Natural killer cell (primary cell): Measurements from ENCODE around the gene AMTN. TPM values are rescaled to one million over a fixed set of nuclear protein-coding genes. Genes with fewer than 3 reads are reported as not detected.

Source experiments
- ATAC-seq, 3 donors: fragments of 150-1000 bp in 2 of 3; fragments of 200-7000 bp in 1 of 3; cut with Tn5 transposase; 1 replicate in 1 of 3; 2 replicates in 2 of 3; pipeline ENCODE4 v1.10.0; 2021; ENCODE audit warnings: mild to moderate bottlenecking in 2 of 3, moderate library complexity in 2 of 3
- DNase-seq, 2 donors: peaks; one replicate each; pipeline versions ENCODE4 v3.0.0 to v3.0.0-alpha.2; 2013 to 2021; ENCODE audit warnings: mixed read lengths in 1 of 2
- H3K27ac ChIP-seq: one replicate; pipeline ENCODE4 v1.5.1; 2013; ENCODE audit warnings: mild to moderate bottlenecking, low read length
- H3K27me3 ChIP-seq: one replicate; pipeline ENCODE4 v1.6.1; 2013; ENCODE audit warnings: low read length; ENCODE audit not compliant: control insufficient read depth, insufficient read depth
- H3K36me3 ChIP-seq: one replicate; pipeline ENCODE4 v1.6.1; 2013; ENCODE audit warnings: low read length; ENCODE audit not compliant: control insufficient read depth, insufficient read depth
- H3K4me1 ChIP-seq: one replicate; pipeline ENCODE4 v1.6.1; 2013; ENCODE audit warnings: low read length; ENCODE audit not compliant: control insufficient read depth, insufficient read depth
- H3K4me3 ChIP-seq: one replicate; pipeline ENCODE4 v1.5.1; 2013; ENCODE audit warnings: low read length
- H3K9me3 ChIP-seq: one replicate; pipeline ENCODE4 v1.6.1; 2013; ENCODE audit warnings: low read length; ENCODE audit not compliant: control insufficient read depth, insufficient read depth
- H3K27ac Mint-ChIP-seq, 2 donors: one replicate each; pipeline ENCODE4 v1.8.0; 2022; ENCODE audit warnings: mild to moderate bottlenecking in 2 of 2, mixed read lengths in 2 of 2, moderate library complexity in 1 of 2
- H3K27me3 Mint-ChIP-seq, 2 donors: one replicate each; pipeline ENCODE4 v1.8.0; 2022; ENCODE audit warnings: low read depth in 2 of 2, mixed read lengths in 2 of 2
- H3K36me3 Mint-ChIP-seq: one replicate; pipeline ENCODE4 v1.8.0; 2022; ENCODE audit warnings: mixed read lengths
- H3K4me1 Mint-ChIP-seq, 2 donors: one replicate each; pipeline ENCODE4 v1.8.0; 2022; ENCODE audit warnings: mixed read lengths in 2 of 2
- H3K4me3 Mint-ChIP-seq: one replicate; pipeline ENCODE4 v1.8.0; 2022; ENCODE audit warnings: mild to moderate bottlenecking, moderate library complexity, mixed read lengths
- H3K9me3 Mint-ChIP-seq, 2 donors: one replicate each; pipeline ENCODE4 v1.8.0; 2022; ENCODE audit warnings: mixed read lengths in 2 of 2
- CTCF ChIP-seq: fragments of 200-600 bp; IDR thresholded peaks from one replicate; pipeline ENCODE4 v1.8.0; 2022; ENCODE audit warnings: antibody characterized with exemption
- WGBS: methylation state at CpG from one replicate; pipeline ENCODE4 v1.1.7; 2013; ENCODE audit warnings: missing lambda C conversion rate; ENCODE audit not compliant: insufficient coverage; 5-methylcytosine and 5-hydroxymethylcytosine counted together
- intact Hi-C: fragments of 100-400 bp; cut with micrococcal nuclease; formaldehyde crosslinking; loops from one replicate; pipeline ENCODE4 v1.14.2; 2022
- total RNA-seq, 4 donors: library from RNA; stranded (reverse); fragments of 120-200 nt in 1 of 4; gene quantifications; one replicate each; pipeline versions ENCODE4 v1.2.3 to v1.2.4, GENCODE V29; 2013 to 2022

Gene AMTN
- total RNA-seq, 3 donors from 2014 or later (not counting 1 experiment from before 2014, with no cell fraction given): not detected

DNA sequence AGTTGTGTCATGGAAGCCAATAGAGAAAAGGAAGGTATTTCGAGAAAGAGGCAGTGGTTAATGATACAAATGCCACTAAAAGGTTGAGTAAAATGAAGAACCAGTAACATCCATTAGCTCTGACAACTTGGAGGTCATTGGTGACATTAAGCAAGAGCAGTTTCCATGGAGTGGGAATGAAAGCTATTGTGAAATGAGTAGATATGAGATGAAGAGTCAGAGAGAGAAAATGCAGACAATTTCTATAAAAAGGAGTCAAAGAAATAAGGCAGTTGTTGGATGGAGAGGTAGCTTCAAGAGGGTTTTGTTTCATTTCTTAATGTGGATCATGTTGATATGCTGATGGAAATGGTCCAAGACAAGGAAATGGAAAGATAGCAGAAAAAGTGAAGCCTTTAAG, 9.6 kb upstream of the AMTN start:
- H3K4me1 ChIP-seq: no peaks in the 10 kb centered on the region
- Mint-ChIP-seq H3K4me1 (no peaks in the 10 kb centered on the region), H3K36me3 (no peaks in the 10 kb centered on the region), H3K27ac (no peak overlapping the region), H3K4me3 (no peak overlapping the region), H3K9me3 (no peaks in the 10 kb centered on the region), H3K27me3 (no peaks in the 10 kb centered on the region)
- DNase-seq: no peak
- WGBS: 59% methylated on average over 1 of the region's 1 CpG
- no peaks in the 10 kb centered on the region for H3K36me3 ChIP-seq
- H3K27me3 ChIP-seq: peaks cover 3% of the 10 kb centered on the region
- H3K27ac ChIP-seq: no peak overlapping the region
- intact Hi-C loops: no loop called here
- H3K4me3 ChIP-seq: no peak overlapping the region
- no peak for TF ChIP-seq CTCF
- H3K9me3 ChIP-seq: no peaks in the 10 kb centered on the region
- no peak for ATAC-seq

DNA sequence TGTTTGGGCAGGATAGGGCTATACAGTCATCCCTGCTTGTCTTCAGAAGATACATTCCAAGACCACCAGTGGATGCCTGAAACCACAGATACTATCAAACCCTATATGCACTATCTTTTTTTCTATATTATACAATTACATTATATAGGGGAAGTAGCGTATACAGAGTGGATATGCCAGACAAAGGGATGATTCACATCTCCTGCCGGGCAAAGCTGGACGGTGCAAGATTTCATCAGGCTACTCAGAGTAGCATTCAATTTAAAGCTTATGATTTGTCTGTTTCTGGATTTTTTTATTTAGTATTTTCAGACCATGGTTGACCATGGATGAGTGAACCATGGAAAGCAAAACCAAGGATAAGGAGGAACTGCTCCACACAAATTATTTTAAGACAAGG, 7.0 kb upstream of the AMTN start:
- Mint-ChIP-seq H3K9me3 (no peaks in the 10 kb centered on the region), H3K4me1 (no peaks in the 10 kb centered on the region), H3K4me3 (no peak overlapping the region), H3K36me3 (no peaks in the 10 kb centered on the region), H3K27ac (no peak overlapping the region), H3K27me3 (no peaks in the 10 kb centered on the region)
- Histone ChIP-seq H3K9me3 (no peaks in the 10 kb centered on the region), H3K4me1 (no peaks in the 10 kb centered on the region), H3K27ac (no peak overlapping the region), H3K27me3 (peaks cover 3% of the 10 kb centered on the region), H3K4me3 (no peak overlapping the region), H3K36me3 (no peaks in the 10 kb centered on the region)
- WGBS: 98% methylated on average over 3 of the region's 3 CpGs
- intact Hi-C loops: no loop called here
- ATAC-seq (no peak), DNase-seq (no peak)
- no peak for TF ChIP-seq CTCF

DNA sequence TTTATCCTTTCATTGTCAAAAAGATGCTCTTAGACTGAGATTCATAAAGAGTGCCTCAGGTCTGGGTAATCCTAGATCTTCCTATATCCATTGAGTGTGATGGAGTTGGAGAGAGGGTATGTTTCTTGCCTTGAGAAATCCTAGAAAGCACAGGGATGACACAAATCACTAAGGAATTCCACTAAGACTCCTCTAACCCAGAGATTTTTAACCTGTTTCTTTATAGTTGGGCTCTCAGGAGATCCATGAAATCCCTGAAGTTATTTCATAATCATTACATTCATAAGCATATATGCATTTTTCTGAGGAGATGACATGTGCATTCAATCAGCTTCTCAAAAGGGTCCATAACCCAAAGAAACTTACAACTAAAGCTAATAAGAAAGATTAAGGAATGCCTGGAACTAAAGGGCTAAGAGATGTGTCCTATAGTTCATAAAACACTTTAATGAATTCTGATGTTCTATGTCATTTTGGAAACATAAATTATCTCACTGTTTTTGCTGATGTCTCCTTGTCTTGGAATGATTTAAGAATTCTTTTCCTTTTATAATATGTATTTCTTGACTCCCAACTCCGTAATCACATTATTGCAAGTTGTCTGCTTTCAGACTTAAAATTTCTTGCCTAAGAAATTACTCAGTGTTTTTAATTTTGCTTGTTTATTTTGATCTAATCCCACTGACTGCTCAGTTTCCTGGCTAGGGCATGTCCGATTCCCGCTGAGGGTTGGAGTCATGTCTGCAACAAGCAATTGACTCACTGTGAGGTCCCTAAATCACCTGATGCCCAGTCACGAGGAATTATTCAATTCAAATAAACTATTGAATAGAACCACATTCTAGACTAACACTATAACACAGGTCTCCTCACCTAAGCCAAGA, 2.8 kb upstream of the AMTN start:
- Mint-ChIP-seq H3K27me3 (peaks cover 0 to 5% of the 10 kb centered on the region in 2 donors), H3K4me3 (no peak overlapping the region), H3K36me3 (no peaks in the 10 kb centered on the region), H3K4me1 (no peaks in the 10 kb centered on the region), H3K9me3 (peaks cover 0 to 2% of the 10 kb centered on the region in 2 donors), H3K27ac (no peak overlapping the region)
- ATAC-seq: no peak
- Histone ChIP-seq H3K36me3 (no peaks in the 10 kb centered on the region), H3K4me1 (no peaks in the 10 kb centered on the region), H3K9me3 (no peaks in the 10 kb centered on the region), H3K27me3 (no peaks in the 10 kb centered on the region), H3K4me3 (no peak overlapping the region), H3K27ac (no peak overlapping the region)
- intact Hi-C loops: no loop called here
- WGBS: 76% methylated on average over 4 of the region's 4 CpGs
- DNase-seq: no peak
- no peak for TF ChIP-seq CTCF

GRCh38 chr4:70518716-70519115, 347 bp downstream of the AMTN start:
- Mint-ChIP-seq H3K27ac (no peak overlapping the region), H3K9me3 (peaks cover 0 to 2% of the 10 kb centered on the region in 2 donors), H3K27me3 (peaks cover 0 to 7% of the 10 kb centered on the region in 2 donors), H3K4me1 (no peaks in the 10 kb centered on the region), H3K4me3 (no peak overlapping the region), H3K36me3 (no peaks in the 10 kb centered on the region)
- H3K27ac ChIP-seq: no peak overlapping the region
- intact Hi-C loops: no loop called here
- 72% methylated on average over 2 of the region's 3 CpGs for WGBS
- ATAC-seq (no peak), DNase-seq (no peak)
- no peak overlapping the region for H3K4me3 ChIP-seq
- no peak for TF ChIP-seq CTCF
- H3K9me3 ChIP-seq: no peaks in the 10 kb centered on the region
- H3K4me1 ChIP-seq: no peaks in the 10 kb centered on the region
- H3K27me3 ChIP-seq: no peaks in the 10 kb centered on the region
- H3K36me3 ChIP-seq: no peaks in the 10 kb centered on the region
